Measurements from ENCODE around the gene TOR1AIP2. TPM values are rescaled to one million over a fixed set of nuclear protein-coding genes. Genes with fewer than 3 reads are reported as not detected.

Gene TOR1AIP2
- total RNA-seq, 2 donors from 2014 or later: 48.6 to 51.4 TPM

DNA sequence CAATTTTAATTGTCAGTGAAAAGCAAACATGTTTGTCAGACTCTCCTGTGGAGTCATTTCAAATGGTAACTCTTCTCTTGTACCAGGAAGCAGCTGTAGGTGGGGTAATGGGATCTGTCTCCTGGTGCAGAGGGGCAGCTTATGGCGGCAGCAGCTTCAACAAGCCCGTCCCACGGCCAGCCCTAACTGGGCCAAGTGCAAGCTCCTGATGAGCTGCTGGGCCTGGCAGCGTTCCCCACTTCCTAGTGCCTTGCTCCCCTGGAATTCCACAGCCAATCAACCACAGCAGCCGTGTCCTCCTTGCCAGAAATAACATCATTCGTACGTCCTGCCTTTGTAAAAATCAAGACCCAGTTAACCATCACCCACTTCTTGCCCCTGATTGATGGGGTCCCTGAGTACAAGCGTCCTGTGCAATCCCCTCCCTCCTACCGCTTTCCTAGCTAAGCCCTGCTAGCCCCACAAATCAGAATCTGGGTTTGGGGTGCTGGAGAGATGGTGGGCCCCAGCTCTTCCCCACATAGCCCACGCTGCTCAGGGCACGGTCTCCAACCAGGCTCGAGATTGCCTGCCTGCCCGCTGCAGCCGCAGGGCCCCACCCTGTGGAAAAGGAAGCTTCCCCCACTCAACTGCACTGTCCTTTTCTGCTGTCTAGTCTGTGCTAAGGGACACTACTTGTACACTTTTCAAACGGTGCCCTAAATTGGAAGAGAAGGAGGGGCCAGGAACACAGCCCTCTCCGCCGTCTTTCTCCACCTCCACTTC lies 61.2 kb downstream of the TOR1AIP2 start:
- ATAC-seq (replicated peaks in 1 of 2): no peak
- Mint-ChIP-seq H3K4me3 (peak overlapping the region in 1 of 2 donors; percentile 90), H3K27me3 (ENCODE audit: low read depth) (no peaks in the 10 kb centered on the region), H3K4me1 (ENCODE audit: low read depth) (peaks cover 15% of the 10 kb centered on the region), H3K36me3 (ENCODE audit: insufficient read depth in 2 of 2) (no peaks in the 10 kb centered on the region), H3K9me3 (no peaks in the 10 kb centered on the region), H3K27ac (no peak overlapping the region)
- DNase-seq: no peak

DNA sequence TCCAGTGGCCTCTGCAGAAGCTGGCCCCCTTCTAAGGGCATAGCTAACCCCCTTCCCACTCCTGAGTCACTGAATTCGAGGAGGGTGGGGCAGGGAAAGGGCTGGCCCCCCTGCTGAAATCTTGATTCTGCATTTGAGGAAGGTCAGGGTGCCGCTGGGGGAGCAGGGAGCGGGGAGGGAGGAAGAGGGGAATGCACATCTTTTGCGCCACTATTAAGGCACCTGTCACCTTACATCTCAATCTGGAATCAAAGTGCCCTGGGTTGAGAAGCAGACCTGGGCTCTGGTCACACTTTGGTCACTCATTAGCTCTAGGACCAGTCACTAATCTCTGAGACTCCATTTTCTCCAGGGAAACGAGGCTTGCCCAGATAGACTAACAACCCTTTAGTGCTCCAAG lies 62.0 kb downstream of the TOR1AIP2 start:
- ATAC-seq (replicated peaks in 1 of 2) (no peak), DNase-seq (no peak)
- no peaks in the 10 kb centered on the region for H3K27me3 Mint-ChIP-seq (ENCODE audit: low read depth)
- no peaks in the 10 kb centered on the region for H3K9me3 Mint-ChIP-seq
- H3K27ac Mint-ChIP-seq: no peak overlapping the region
- H3K36me3 Mint-ChIP-seq (ENCODE audit: insufficient read depth in 2 of 2): no peaks in the 10 kb centered on the region
- H3K4me3 Mint-ChIP-seq: peak overlapping the region; percentile 81 to 90
- peaks cover 15% of the 10 kb centered on the region for H3K4me1 Mint-ChIP-seq (ENCODE audit: low read depth)

DNA sequence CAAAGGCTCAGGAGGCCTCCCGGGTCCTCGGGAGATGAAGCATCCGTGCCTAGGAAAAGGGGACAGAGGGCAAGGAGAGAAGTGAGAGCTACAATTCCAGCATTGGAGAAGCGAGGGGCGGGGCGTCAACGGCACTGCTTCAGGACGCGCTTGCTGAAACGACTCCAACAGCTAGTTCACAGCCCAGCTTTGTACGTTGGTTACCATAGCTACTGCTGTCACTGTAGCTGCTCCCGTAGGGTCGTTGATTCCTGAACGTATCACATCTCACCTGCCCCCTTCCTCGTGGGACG lies 63.1 kb downstream of the TOR1AIP2 start:
- Mint-ChIP-seq H3K27ac (no peak overlapping the region), H3K36me3 (ENCODE audit: insufficient read depth in 2 of 2) (no peaks in the 10 kb centered on the region), H3K27me3 (ENCODE audit: low read depth) (no peaks in the 10 kb centered on the region), H3K9me3 (no peaks in the 10 kb centered on the region), H3K4me1 (ENCODE audit: low read depth) (peaks cover 15% of the 10 kb centered on the region), H3K4me3 (peak overlapping the region; percentile 81 to 90)
- ATAC-seq (replicated peaks in 1 of 2) (peak; percentile 48 to 50), DNase-seq (no peak)

DNA sequence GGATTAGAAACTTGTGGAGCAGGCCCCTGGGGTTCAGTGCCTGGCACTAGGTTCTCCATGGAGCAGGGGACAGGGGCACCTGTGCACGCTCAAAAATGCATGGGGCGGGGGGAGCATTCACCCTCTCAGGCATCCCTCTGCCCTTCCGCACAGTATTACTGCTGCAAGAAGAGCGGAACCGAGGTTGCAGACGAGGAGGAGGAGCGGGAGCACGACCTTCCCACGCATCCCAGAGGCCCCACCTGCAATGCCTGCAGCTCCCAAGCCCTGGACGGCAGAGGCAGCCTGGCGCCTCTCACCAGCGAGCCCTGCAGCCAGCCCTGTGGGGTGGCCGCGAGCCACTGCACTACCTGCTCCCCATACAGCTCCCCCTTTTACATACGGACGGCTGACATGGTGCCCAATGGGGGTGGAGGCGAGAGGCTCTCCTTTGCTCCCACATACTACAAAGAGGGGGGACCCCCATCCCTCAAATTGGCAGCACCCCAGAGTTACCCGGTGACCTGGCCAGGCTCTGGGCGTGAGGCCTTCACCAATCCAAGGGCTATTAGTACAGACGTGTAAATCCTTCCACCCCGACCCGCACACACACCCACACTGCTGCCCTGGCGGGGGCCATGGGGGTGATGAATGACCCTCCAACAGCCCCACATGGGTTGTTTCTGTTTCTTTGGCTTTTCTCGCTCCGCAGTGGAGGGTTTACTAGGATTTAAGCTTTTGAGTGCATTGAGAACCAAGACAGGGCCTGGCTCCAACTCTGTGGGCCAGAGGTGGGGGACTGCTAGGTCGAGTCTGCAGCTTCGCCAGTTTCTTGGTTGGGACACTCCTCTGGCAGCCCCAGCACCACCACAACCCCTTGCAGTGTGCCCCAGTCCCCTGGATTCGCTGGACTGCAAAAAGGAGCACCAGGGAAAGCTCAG lies 63.7 kb downstream of the TOR1AIP2 start:
- no peaks in the 10 kb centered on the region for H3K36me3 Mint-ChIP-seq (ENCODE audit: insufficient read depth in 2 of 2)
- H3K27ac Mint-ChIP-seq: no peak overlapping the region
- peaks cover 15% of the 10 kb centered on the region for H3K4me1 Mint-ChIP-seq (ENCODE audit: low read depth)
- H3K27me3 Mint-ChIP-seq (ENCODE audit: low read depth): no peaks in the 10 kb centered on the region
- H3K4me3 Mint-ChIP-seq: peak overlapping the region; percentile 81 to 90
- no peaks in the 10 kb centered on the region for H3K9me3 Mint-ChIP-seq
- no peak for DNase-seq
- ATAC-seq (replicated peaks in 1 of 2): no peak

DNA sequence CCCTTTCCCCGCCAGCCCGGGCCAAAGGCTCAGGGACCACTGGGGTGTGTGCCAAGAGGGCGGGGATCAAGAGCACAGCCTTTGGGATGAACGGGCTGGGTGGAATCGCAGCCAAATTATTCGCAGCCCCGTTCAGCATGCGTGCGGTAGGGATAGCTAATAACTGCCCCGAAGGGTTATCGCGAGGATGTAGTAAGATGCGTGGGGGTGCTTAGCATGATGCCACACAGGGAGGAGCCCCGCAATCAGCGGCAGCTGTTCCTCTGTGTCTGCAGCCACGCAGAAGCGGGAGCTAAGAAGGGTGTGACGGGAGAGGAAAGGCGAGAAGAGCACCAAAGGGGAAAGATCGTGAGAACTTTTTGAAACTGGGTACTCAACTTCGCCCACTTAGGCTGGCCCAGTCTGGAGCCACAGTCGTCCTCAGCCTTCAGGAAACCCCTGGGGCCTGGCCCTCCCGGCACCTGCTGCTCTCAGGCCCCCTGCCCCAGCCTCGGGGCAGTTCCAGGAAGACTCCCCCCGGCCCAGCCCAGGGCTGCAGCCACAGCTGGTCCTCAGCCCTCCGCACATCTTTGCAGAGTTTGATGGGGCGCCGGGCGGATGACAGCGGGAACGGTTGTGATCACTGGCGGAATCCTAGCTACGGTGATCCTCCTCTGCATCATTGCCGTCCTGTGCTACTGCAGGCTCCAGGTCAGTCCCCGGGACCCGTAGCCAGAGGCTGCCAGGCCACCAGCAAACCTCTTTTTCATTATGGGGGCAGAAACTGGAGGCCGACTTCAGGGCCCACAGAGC lies 64.9 kb downstream of the TOR1AIP2 start:
- no peak overlapping the region for H3K27ac Mint-ChIP-seq
- H3K4me3 Mint-ChIP-seq: no peak overlapping the region
- H3K27me3 Mint-ChIP-seq (ENCODE audit: low read depth): no peaks in the 10 kb centered on the region
- no peak for ATAC-seq (replicated peaks in 1 of 2)
- H3K9me3 Mint-ChIP-seq: no peaks in the 10 kb centered on the region
- H3K36me3 Mint-ChIP-seq (ENCODE audit: insufficient read depth in 2 of 2): no peaks in the 10 kb centered on the region
- DNase-seq: no peak
- H3K4me1 Mint-ChIP-seq (ENCODE audit: low read depth): peaks cover 15% of the 10 kb centered on the region

DNA sequence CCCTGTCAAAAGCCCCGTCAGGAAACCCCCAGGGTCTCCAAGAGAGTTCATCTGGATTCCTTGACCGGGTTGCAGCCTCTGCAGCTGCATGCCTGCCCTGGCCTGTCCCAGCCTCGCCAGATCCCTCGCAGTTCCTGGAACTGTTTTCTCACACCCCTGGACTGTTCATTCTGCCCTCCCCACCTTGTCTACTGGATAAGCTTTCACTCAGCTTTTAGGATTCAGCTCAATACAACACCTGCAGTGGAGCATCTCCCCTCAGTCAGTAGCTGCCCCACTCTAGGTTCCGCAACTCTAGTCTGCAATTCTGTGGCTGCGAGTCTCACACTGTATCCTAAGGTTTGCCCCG lies 67.3 kb downstream of the TOR1AIP2 start:
- DNase-seq: no peak
- no peak for ATAC-seq (replicated peaks in 1 of 2)
- H3K4me1 Mint-ChIP-seq (ENCODE audit: low read depth): peaks cover 12% of the 10 kb centered on the region
- H3K36me3 Mint-ChIP-seq (ENCODE audit: insufficient read depth in 2 of 2): no peaks in the 10 kb centered on the region
- H3K4me3 Mint-ChIP-seq: no peak overlapping the region
- no peaks in the 10 kb centered on the region for H3K27me3 Mint-ChIP-seq (ENCODE audit: low read depth)
- H3K27ac Mint-ChIP-seq: no peak overlapping the region
- H3K9me3 Mint-ChIP-seq: no peaks in the 10 kb centered on the region

DNA sequence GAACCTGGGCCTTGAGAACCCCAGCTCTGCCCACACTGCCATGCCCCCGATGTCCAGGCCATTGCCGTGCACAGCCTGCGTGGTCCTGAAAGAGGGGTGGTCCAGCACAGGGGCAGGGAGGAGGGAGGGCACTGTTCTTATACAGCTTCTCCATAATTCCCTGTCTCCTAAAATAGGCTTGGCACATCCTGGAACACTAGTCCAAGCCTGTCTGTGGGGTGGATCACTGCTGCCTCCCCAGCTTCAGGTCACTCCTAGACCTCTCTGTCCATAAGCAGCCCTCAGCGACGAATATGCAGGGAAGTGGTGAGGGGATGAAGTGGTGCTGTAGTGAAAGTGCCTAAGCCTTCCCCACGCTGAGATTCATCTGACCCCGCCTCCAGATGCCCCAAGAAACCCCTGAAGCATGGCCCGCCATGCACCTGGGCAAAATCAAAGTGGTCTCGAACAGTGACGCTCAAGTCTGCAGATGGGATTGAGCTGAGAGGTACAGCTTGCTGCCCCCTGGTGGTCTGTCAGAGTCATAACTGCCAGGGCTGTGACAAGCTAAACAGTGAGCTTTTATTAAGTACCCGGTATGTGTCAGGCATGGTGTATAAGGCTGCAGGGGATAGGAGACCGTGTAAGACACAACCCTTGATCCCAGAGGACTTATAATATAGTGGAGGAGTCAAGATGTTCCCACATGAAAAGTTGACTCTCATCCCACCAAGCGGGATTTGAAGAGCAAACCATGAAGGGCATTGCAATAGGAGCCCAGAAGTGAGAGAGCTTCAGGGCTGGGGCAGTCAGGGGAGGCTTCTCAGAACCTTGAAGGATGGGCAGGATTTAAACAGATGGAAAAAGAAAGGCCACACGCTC lies 67.9 kb downstream of the TOR1AIP2 start:
- H3K4me1 Mint-ChIP-seq (ENCODE audit: low read depth): peaks cover 6% of the 10 kb centered on the region
- no peaks in the 10 kb centered on the region for H3K9me3 Mint-ChIP-seq
- no peaks in the 10 kb centered on the region for H3K36me3 Mint-ChIP-seq (ENCODE audit: insufficient read depth in 2 of 2)
- H3K27ac Mint-ChIP-seq: no peak overlapping the region
- ATAC-seq (replicated peaks in 1 of 2) (peak; percentile 59 to 60), DNase-seq (peak; percentile 57 to 69)
- no peaks in the 10 kb centered on the region for H3K27me3 Mint-ChIP-seq (ENCODE audit: low read depth)
- H3K4me3 Mint-ChIP-seq: no peak overlapping the region

DNA sequence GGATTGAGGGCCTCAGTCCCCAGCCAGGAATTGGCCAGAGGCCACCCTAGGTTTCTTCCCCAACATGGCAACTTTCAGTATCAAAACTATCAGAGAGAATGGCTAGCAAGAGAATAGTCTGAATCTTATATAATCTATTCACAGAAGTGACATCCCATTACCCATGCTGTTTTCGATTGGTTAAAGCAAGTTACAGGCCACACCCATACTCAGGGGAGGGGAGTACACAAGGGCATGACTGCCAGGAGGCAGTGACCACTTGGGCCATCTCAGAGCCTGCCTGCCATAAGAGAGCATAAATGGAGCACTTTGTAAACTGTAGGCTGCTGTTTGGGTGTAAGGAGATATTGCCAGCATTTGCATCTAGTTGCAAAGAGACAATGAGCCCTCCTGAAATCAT lies 69.1 kb downstream of the TOR1AIP2 start:
- Mint-ChIP-seq H3K27me3 (ENCODE audit: low read depth) (no peaks in the 10 kb centered on the region), H3K36me3 (ENCODE audit: insufficient read depth in 2 of 2) (no peaks in the 10 kb centered on the region), H3K27ac (no peak overlapping the region), H3K9me3 (no peaks in the 10 kb centered on the region), H3K4me3 (no peak overlapping the region), H3K4me1 (ENCODE audit: low read depth) (no peaks in the 10 kb centered on the region)
- no peak for DNase-seq
- ATAC-seq (replicated peaks in 1 of 2): no peak

DNA sequence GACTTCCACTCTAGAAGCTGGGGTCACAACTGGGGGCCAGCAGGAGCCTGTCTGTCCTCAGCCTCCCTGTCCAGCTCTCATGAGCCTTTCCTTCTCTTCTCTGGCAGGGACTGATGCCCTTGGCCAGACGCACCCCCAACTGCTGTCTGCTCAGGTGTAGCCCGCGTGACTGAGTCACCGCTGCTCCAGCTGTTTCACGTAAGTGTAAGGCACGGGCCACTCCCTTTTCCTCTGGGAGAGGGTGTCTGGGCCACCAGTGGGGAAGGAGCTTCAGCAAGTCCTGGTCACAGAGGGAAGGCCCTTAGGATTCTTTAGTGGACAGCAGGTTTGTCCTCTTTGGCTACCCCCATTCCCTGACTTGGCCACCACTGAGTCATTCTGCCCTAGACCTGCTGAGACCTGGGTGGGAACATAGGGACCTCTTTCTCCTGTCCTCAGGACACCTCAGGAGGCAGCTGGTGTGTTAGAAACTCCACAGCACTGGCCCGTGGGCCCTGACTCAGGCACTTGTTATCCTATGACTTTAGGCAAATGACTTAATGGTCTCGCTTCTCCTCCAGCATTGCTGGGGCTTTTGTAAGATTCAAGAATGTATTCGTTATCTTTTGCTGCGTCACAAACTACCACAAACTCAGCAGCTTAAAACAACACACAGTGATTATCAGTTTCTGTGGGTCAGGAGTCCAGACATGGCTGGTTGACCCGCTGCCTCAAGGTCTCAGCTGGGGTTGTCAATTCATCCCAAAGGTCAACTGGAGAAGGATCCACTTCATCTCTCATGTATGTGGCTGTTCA lies 69.7 kb downstream of the TOR1AIP2 start:
- H3K27ac Mint-ChIP-seq: no peak overlapping the region
- no peaks in the 10 kb centered on the region for H3K36me3 Mint-ChIP-seq (ENCODE audit: insufficient read depth in 2 of 2)
- no peak for DNase-seq
- H3K9me3 Mint-ChIP-seq: no peaks in the 10 kb centered on the region
- H3K27me3 Mint-ChIP-seq (ENCODE audit: low read depth): no peaks in the 10 kb centered on the region
- no peaks in the 10 kb centered on the region for H3K4me1 Mint-ChIP-seq (ENCODE audit: low read depth)
- no peak for ATAC-seq (replicated peaks in 1 of 2)
- H3K4me3 Mint-ChIP-seq: no peak overlapping the region

DNA sequence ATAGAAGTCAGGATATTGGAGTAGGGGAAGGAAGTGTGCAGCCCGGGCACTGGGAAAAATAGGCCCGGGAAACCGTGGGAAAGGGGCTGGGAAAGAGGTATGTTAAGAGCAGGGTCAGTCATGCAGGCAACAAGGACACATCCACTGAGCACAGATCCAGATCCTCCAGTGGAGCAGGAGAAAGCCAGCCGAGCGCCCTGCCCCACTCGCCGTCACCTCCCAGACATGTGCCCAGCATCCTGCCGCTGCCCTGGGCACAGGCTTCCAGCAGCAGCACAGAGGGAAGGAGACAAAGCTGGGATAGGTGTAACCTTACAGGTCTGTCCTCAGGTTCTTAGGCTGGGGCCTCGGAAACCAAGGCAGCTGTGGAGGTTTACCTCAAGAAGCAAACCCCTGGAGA lies 70.3 kb downstream of the TOR1AIP2 start:
- Mint-ChIP-seq H3K27ac (no peak overlapping the region), H3K27me3 (ENCODE audit: low read depth) (no peaks in the 10 kb centered on the region)

DNA sequence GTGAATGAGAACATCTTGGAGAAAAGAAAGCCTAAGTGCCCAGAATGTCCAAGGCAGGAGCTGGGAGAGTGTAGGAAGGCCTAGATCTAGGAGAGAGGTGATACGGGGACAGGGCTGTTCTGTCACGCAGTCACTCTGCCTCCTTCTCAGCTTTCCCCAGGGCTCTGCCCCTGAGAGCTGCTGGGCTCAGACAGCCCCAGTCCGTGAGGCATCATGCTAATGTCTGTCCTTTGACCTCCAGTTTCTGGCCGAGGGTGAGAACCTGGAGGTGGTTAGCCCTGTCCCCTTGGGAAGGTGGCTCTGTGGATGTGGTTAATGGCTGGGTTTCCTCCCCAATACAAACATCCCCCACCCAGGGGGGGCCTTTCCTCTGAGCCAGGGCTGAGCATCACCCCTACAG lies 71.3 kb downstream of the TOR1AIP2 start:
- H3K36me3 Mint-ChIP-seq (ENCODE audit: insufficient read depth in 2 of 2): no peaks in the 10 kb centered on the region
- peaks cover 4% of the 10 kb centered on the region for H3K4me1 Mint-ChIP-seq (ENCODE audit: low read depth)
- H3K27me3 Mint-ChIP-seq (ENCODE audit: low read depth): no peaks in the 10 kb centered on the region
- H3K9me3 Mint-ChIP-seq: no peaks in the 10 kb centered on the region
- no peak for DNase-seq
- no peak overlapping the region for H3K27ac Mint-ChIP-seq
- no peak overlapping the region for H3K4me3 Mint-ChIP-seq
- ATAC-seq (replicated peaks in 1 of 2): no peak

More for the DNA sequence above, 70.3 kb downstream of the TOR1AIP2 start:
- no peaks in the 10 kb centered on the region for H3K36me3 Mint-ChIP-seq (ENCODE audit: insufficient read depth in 2 of 2)
- peaks cover under 1% of the 10 kb centered on the region for H3K4me1 Mint-ChIP-seq (ENCODE audit: low read depth)
- no peaks in the 10 kb centered on the region for H3K9me3 Mint-ChIP-seq
- ATAC-seq (replicated peaks in 1 of 2) (no peak), DNase-seq (no peak)
- no peak overlapping the region for H3K4me3 Mint-ChIP-seq
